Measurements from ENCODE around the gene ABCA4.

Gene ABCA4

GRCh38 chr1:94093396-94093795 lies 27.6 kb downstream of the ABCA4 start:
- TF ChIP-seq TAF1 (IDR thresholded peaks at IDR 0.05; ENCODE audit: borderline replicate concordance, insufficient read depth, low read length) (no peak), FOXP2 (optimal IDR thresholded peaks at IDR 0.05; ENCODE audit: borderline replicate concordance, extremely low read depth, extremely low read length, insufficient read depth) (no peak), SIN3A (IDR thresholded peaks at IDR 0.05; ENCODE audit: borderline replicate concordance, insufficient read depth, low read length) (no peak), POLR2AphosphoS5 (IDR thresholded peaks at IDR 0.05; ENCODE audit: low read depth, low read length) (no peak), REST (IDR thresholded peaks at IDR 0.05; ENCODE audit: insufficient read depth in 1 of 2, low read depth in 2 of 2, low read length in 2 of 2) (no peak)

GRCh38 chr1:94092210-94092613 lies 28.7 kb downstream of the ABCA4 start:
- TF ChIP-seq POLR2AphosphoS5 (IDR thresholded peaks at IDR 0.05; ENCODE audit: low read depth, low read length) (no peak), TAF1 (IDR thresholded peaks at IDR 0.05; ENCODE audit: borderline replicate concordance, insufficient read depth, low read length) (0 out of 2 replicates have a peak, but pooled peaks have one; percentile 20), SIN3A (IDR thresholded peaks at IDR 0.05; ENCODE audit: borderline replicate concordance, insufficient read depth, low read length) (no peak), FOXP2 (optimal IDR thresholded peaks at IDR 0.05; ENCODE audit: borderline replicate concordance, extremely low read depth, extremely low read length, insufficient read depth) (no peak), REST (IDR thresholded peaks at IDR 0.05; ENCODE audit: insufficient read depth in 1 of 2, low read depth in 2 of 2, low read length in 2 of 2) (no peak)

GRCh38 chr1:94090761-94091160 lies 30.2 kb downstream of the ABCA4 start:
- no peak for TF ChIP-seq REST (IDR thresholded peaks at IDR 0.05; ENCODE audit: insufficient read depth in 1 of 2, low read depth in 2 of 2, low read length in 2 of 2)
- TF ChIP-seq POLR2AphosphoS5 (IDR thresholded peaks at IDR 0.05; ENCODE audit: low read depth, low read length) = no peak
- no peak for TF ChIP-seq FOXP2 (optimal IDR thresholded peaks at IDR 0.05; ENCODE audit: borderline replicate concordance, extremely low read depth, extremely low read length, insufficient read depth)
- TF ChIP-seq TAF1 (IDR thresholded peaks at IDR 0.05; ENCODE audit: borderline replicate concordance, insufficient read depth, low read length) = no peak
- TF ChIP-seq SIN3A (IDR thresholded peaks at IDR 0.05; ENCODE audit: borderline replicate concordance, insufficient read depth, low read length) = no peak

GRCh38 chr1:94087193-94087592 lies 33.8 kb downstream of the ABCA4 start:
- TF ChIP-seq REST (IDR thresholded peaks at IDR 0.05; ENCODE audit: insufficient read depth in 1 of 2, low read depth in 2 of 2, low read length in 2 of 2) (no peak), POLR2AphosphoS5 (IDR thresholded peaks at IDR 0.05; ENCODE audit: low read depth, low read length) (no peak), TAF1 (IDR thresholded peaks at IDR 0.05; ENCODE audit: borderline replicate concordance, insufficient read depth, low read length) (no peak), FOXP2 (optimal IDR thresholded peaks at IDR 0.05; ENCODE audit: borderline replicate concordance, extremely low read depth, extremely low read length, insufficient read depth) (no peak), SIN3A (IDR thresholded peaks at IDR 0.05; ENCODE audit: borderline replicate concordance, insufficient read depth, low read length) (no peak)

- TF ChIP-seq REST (IDR thresholded peaks at IDR 0.05; ENCODE audit: insufficient read depth in 1 of 2, low read depth in 2 of 2, low read length in 2 of 2) (no peak), TAF1 (IDR thresholded peaks at IDR 0.05; ENCODE audit: borderline replicate concordance, insufficient read depth, low read length) (no peak)
Observed at GRCh38 chr1:94084547-94084946, 36.4 kb downstream of the ABCA4 start.

Measured in PFSK-1 (cell line).